Measurements from ENCODE around the gene KIAA0513.
A peak's percentile ranks its signal among the peaks of the same experiment; 100 is the strongest.

The KIAA0513 gene

GRCh38 chr16:85005285-85006069 is 22.1 kb upstream of the KIAA0513 start:
- no peak for DNase-seq

GRCh38 chr16:85006639-85007038 is 21.0 kb upstream of the KIAA0513 start:
- DNase-seq = no peak

- DNase-seq = no peak
Observed at GRCh38 chr16:85007496-85008214, 19.9 kb upstream of the KIAA0513 start.

- no peak for DNase-seq
Observed at GRCh38 chr16:85008271-85008670, 19.3 kb upstream of the KIAA0513 start.

- no peak for DNase-seq
Observed at GRCh38 chr16:85010446-85010930, 17.1 kb upstream of the KIAA0513 start.

- peak; percentile 48 for DNase-seq
Observed at GRCh38 chr16:85010931-85011845, 16.4 kb upstream of the KIAA0513 start, which contains the start of gene ZDHHC7. ZDHHC7 (minus strand) TSS chr16:85011535; CDS start chr16:84990618, 20,917 bp downstream.

GRCh38 chr16:85011846-85012284 is 15.7 kb upstream of the KIAA0513 start:
- no peak for DNase-seq

- no peak for DNase-seq
Observed at GRCh38 chr16:85014311-85014710, 13.3 kb upstream of the KIAA0513 start.

GRCh38 chr16:85015481-85016187 is 12.0 kb upstream of the KIAA0513 start:
- DNase-seq = no peak

- no peak for DNase-seq
Observed at GRCh38 chr16:85017151-85017550, 10.4 kb upstream of the KIAA0513 start.

- DNase-seq = no peak
Observed at GRCh38 chr16:85017633-85018032, 10.0 kb upstream of the KIAA0513 start.

- no peak for DNase-seq
Observed at GRCh38 chr16:85018529-85019236, 8.9 kb upstream of the KIAA0513 start.

- peak; percentile 52 for DNase-seq
Observed at GRCh38 chr16:85019659-85020245, 7.8 kb upstream of the KIAA0513 start.

GRCh38 chr16:85025781-85026653 is 1.6 kb upstream of the KIAA0513 start:
- DNase-seq = no peak

- no peak for DNase-seq
Observed at GRCh38 chr16:85026703-85027102, 892 bp upstream of the KIAA0513 start.

- no peak for DNase-seq
Observed at GRCh38 chr16:85027958-85028684, 526 bp downstream of the KIAA0513 start.

- DNase-seq = no peak
Observed at GRCh38 chr16:85028685-85029407, 1.3 kb downstream of the KIAA0513 start.

GRCh38 chr16:85029408-85029784 is 1.8 kb downstream of the KIAA0513 start:
- DNase-seq = no peak

- DNase-seq = no peak
Observed at GRCh38 chr16:85029981-85030401, 2.4 kb downstream of the KIAA0513 start.
